Keratinocyte (primary cell): ENCODE results near the gene TMEM245.

Source experiments
- CTCF ChIP-seq, 3 experiments: IDR thresholded peaks in 1 of 3; conservative IDR thresholded peaks in 1 of 3; optimal IDR thresholded peaks in 1 of 3; 2 replicates in 2 of 3; 3 replicates in 1 of 3; pipeline versions ENCODE3 to v1.5.1; 2011; ENCODE audit warnings: low read length in 3 of 3, mild to moderate bottlenecking in 3 of 3, moderate library complexity in 2 of 3, control low read depth in 1 of 3, inconsistent platforms in 1 of 3; ENCODE audit not compliant: insufficient read depth in 2 of 3; ENCODE audit errors: extremely low read depth in 1 of 3
- EZH2 ChIP-seq: IDR thresholded peaks from one replicate; pipeline ENCODE4 v1.6.1; 2012; ENCODE audit warnings: inconsistent platforms, mild to moderate bottlenecking, low read length, moderate library complexity

DNA sequence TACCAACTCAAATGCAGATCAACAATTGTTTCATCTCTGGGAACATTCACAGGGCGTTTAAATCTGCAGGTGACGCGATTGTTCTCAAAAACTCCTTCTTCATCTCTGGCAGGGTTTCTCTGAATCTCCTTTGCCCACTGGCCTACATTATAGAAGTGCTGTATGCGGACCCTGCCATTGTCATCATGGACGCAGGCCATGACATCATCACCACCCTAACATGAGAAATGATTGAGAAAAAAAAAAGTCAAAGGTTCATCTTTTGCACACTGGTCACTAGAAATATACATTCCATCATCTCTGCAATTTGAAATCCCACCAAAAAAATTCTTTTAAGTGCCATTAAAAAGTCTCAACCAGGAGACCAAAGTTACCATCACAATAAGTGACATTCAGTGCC lies 21.6 kb upstream of the TMEM245 start:
- TF ChIP-seq CTCF (optimal IDR thresholded peaks at IDR 0.05 in 1 of 3, IDR thresholded peaks at IDR 0.05 in 1 of 3, conservative IDR thresholded peaks at IDR 0.05 in 1 of 3; ENCODE audit: extremely low read depth in 1 of 3, insufficient read depth in 2 of 3, low read length in 3 of 3) (no peak), EZH2 (no peak)
